HG03108 (cell line): ENCODE data around the gene SLC22A17.
"Not testable (repeated sequence)": the region's sequence is repeated elsewhere in the genome, so short reads cannot be mapped to it uniquely, and the experiment has no call there.

Experiments used
- ATAC-seq: cut with Tn5 transposase; IDR thresholded peaks from one replicate; pipeline ENCODE4 v1.9.1; 2021; ENCODE audit warnings: moderate library complexity; ENCODE audit not compliant: unreplicated experiment

The SLC22A17 gene

GRCh38 chr14:23352506-23353432 lies at the start of gene SLC22A17:
TSS of gene SLC22A17 (minus strand) at chr14:23352887.
- no peak for ATAC-seq

GRCh38 chr14:23401291-23401690 lies 48.6 kb upstream of the SLC22A17 start:
- ATAC-seq, result no peak

- ATAC-seq, result not testable (repeated sequence)
These were observed 47.9 kb upstream of the SLC22A17 start for GRCh38 chr14:23400496-23401149.

GRCh38 chr14:23399591-23399990 lies 46.9 kb upstream of the SLC22A17 start:
- no peak for ATAC-seq

- no peak for ATAC-seq
These were observed 46.4 kb upstream of the SLC22A17 start for GRCh38 chr14:23399136-23399535.

- ATAC-seq, result no peak
These were observed 45.7 kb upstream of the SLC22A17 start for GRCh38 chr14:23398348-23398747.

GRCh38 chr14:23396781-23397407 lies 44.2 kb upstream of the SLC22A17 start:
- ATAC-seq, result no peak

GRCh38 chr14:23396126-23396525 lies 43.4 kb upstream of the SLC22A17 start:
- no peak for ATAC-seq

- ATAC-seq, result no peak
These were observed 39.9 kb upstream of the SLC22A17 start for GRCh38 chr14:23392613-23393012.

GRCh38 chr14:23389871-23390270 lies 37.2 kb upstream of the SLC22A17 start:
- not testable (repeated sequence) for ATAC-seq

- no peak for ATAC-seq
These were observed 36.7 kb upstream of the SLC22A17 start for GRCh38 chr14:23389396-23389795.

- no peak for ATAC-seq
These were observed 36.3 kb upstream of the SLC22A17 start for GRCh38 chr14:23388996-23389395.

GRCh38 chr14:23387916-23388882 lies 35.5 kb upstream of the SLC22A17 start:
- no peak for ATAC-seq

- ATAC-seq, result no peak
These were observed 34.3 kb upstream of the SLC22A17 start for GRCh38 chr14:23386999-23387398.

- not testable (repeated sequence) for ATAC-seq
These were observed 33.6 kb upstream of the SLC22A17 start for GRCh38 chr14:23386266-23386657.

- ATAC-seq, result no peak
These were observed 33.1 kb upstream of the SLC22A17 start for GRCh38 chr14:23385642-23386265.

- no peak for ATAC-seq
These were observed 32.6 kb upstream of the SLC22A17 start for GRCh38 chr14:23385244-23385641.

GRCh38 chr14:23384364-23385080 lies 31.8 kb upstream of the SLC22A17 start:
- no peak for ATAC-seq

GRCh38 chr14:23382731-23383440 lies 30.2 kb upstream of the SLC22A17 start:
- no peak for ATAC-seq
